Fibroblast of lung (primary cell): ENCODE data around the gene GCK. TPM values are rescaled to one million over a fixed set of nuclear protein-coding genes. Genes with fewer than 3 reads are reported as not detected.

ENCODE experiments used
- DNase-seq, 2 donors: peaks; one replicate each; pipeline versions ENCODE4 v3.0.0 to v3.0.0-alpha.2; 2010; ENCODE audit warnings: low read depth in 2 of 2
- H2AFZ ChIP-seq: 2 replicates; pipeline ENCODE4 v1.5.1; 2012; ENCODE audit warnings: low read length, control low read depth, inconsistent platforms
- H3K27ac ChIP-seq: 2 replicates; pipeline ENCODE4 v1.5.1; 2011; ENCODE audit warnings: low read length, control low read depth; ENCODE audit not compliant: insufficient read depth
- H3K27me3 ChIP-seq: 2 replicates; pipeline ENCODE4 v1.5.1; 2011; ENCODE audit warnings: mild to moderate bottlenecking, low read length; ENCODE audit not compliant: control insufficient read depth, insufficient read depth
- H3K36me3 ChIP-seq: 2 replicates; pipeline ENCODE4 v1.5.1; 2011; ENCODE audit warnings: low read length; ENCODE audit not compliant: control insufficient read depth, insufficient read depth
- H3K4me1 ChIP-seq: 2 replicates; pipeline ENCODE4 v1.5.1; 2011; ENCODE audit warnings: low read length; ENCODE audit not compliant: control insufficient read depth, insufficient read depth; ENCODE audit errors: extremely low read depth
- H3K4me2 ChIP-seq: 2 replicates; pipeline ENCODE4 v1.5.1; 2011; ENCODE audit warnings: low read length, control low read depth; ENCODE audit not compliant: insufficient read depth; ENCODE audit errors: extremely low read depth
- H3K4me3 ChIP-seq, 4 experiments: fragments of 200-600 bp in 1 of 4; sonication (generic) in 1 of 4; replicated peaks in 1 of 4; 2 replicates each; pipeline ENCODE4 v1.5.1; 2011 to 2016; ENCODE audit warnings: low read length in 4 of 4, low read depth in 3 of 4, mild to moderate bottlenecking in 3 of 4, control low read depth in 2 of 4, inconsistent platforms in 1 of 4, mixed read lengths in 1 of 4; ENCODE audit not compliant: insufficient read depth in 1 of 4; ENCODE audit errors: control extremely low read depth in 1 of 4
- H3K79me2 ChIP-seq: 2 replicates; pipeline ENCODE4 v1.5.1; 2012; ENCODE audit warnings: mild to moderate bottlenecking, low read length, inconsistent platforms; ENCODE audit not compliant: control insufficient read depth, insufficient read depth
- H3K9ac ChIP-seq: 2 replicates; pipeline ENCODE4 v1.5.1; 2011; ENCODE audit warnings: mild to moderate bottlenecking, low read length, control low read depth; ENCODE audit not compliant: insufficient read depth
- H3K9me3 ChIP-seq: 2 replicates; pipeline ENCODE4 v1.5.1; 2012; ENCODE audit warnings: low read depth, low read length; ENCODE audit not compliant: control insufficient read depth, insufficient read depth
- H4K20me1 ChIP-seq: 2 replicates; pipeline ENCODE4 v1.5.1; 2011; ENCODE audit warnings: low read length; ENCODE audit not compliant: control insufficient read depth, insufficient read depth; ENCODE audit errors: extremely low read depth
- EZH2 ChIP-seq: IDR thresholded peaks from 2 replicates; pipeline ENCODE4 v1.5.1; 2012; ENCODE audit warnings: low read length, control low read depth, mild to moderate bottlenecking; ENCODE audit errors: missing control alignments
- polyA plus RNA-seq, 2 donors: library from polyadenylated mRNA; depleted of rRNA in 1 of 2; stranded (reverse) in 1 of 2; unstranded in 1 of 2; fragments of >200 nt; gene quantifications; 2 replicates each; pipeline ENCODE4 v1.2.1, GENCODE V29; 2011 to 2012; ENCODE audit warnings: missing spikeins in 1 of 2
- total RNA-seq: library from RNA; depleted of rRNA; stranded (reverse); fragments of >200 nt; gene quantifications from 2 replicates; pipeline ENCODE4 v1.2.1, GENCODE V29; 2014
- TF ChIP-seq, protein P1 (sequence below), 2 donors: IDR thresholded peaks in 1 of 2; conservative IDR thresholded peaks in 1 of 2; 1 replicate in 1 of 2; 2 replicates in 1 of 2; pipeline ENCODE4 v1.5.1; 2011 to 2012; ENCODE audit warnings: low read length in 2 of 2, control low read depth in 1 of 2, inconsistent platforms in 1 of 2, low read depth in 1 of 2, mild to moderate bottlenecking in 1 of 2

The GCK gene
- total and polyA plus RNA-seq, 2 donors (not counting 1 experiment from before 2014, with no cell fraction given) = 0.14 to 1.7 TPM

DNA sequence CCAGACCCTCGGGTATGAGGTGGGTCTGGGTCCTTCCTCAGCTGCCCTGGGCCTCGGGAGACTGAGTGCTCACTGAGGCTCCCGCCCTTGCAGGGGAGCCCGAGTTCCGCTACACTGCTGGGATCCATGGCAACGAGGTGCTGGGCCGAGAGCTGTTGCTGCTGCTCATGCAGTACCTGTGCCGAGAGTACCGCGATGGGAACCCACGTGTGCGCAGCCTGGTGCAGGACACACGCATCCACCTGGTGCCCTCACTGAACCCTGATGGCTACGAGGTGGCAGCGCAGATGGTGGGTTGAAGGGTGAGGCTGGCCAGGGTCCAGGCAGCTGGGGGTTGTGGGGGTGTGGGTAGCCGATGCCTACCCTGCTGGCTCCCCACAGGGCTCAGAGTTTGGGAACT, 77.5 kb downstream of the GCK start:
- no peaks in the 10 kb centered on the region for H3K4me1 ChIP-seq
- TF ChIP-seq, protein P1, sequence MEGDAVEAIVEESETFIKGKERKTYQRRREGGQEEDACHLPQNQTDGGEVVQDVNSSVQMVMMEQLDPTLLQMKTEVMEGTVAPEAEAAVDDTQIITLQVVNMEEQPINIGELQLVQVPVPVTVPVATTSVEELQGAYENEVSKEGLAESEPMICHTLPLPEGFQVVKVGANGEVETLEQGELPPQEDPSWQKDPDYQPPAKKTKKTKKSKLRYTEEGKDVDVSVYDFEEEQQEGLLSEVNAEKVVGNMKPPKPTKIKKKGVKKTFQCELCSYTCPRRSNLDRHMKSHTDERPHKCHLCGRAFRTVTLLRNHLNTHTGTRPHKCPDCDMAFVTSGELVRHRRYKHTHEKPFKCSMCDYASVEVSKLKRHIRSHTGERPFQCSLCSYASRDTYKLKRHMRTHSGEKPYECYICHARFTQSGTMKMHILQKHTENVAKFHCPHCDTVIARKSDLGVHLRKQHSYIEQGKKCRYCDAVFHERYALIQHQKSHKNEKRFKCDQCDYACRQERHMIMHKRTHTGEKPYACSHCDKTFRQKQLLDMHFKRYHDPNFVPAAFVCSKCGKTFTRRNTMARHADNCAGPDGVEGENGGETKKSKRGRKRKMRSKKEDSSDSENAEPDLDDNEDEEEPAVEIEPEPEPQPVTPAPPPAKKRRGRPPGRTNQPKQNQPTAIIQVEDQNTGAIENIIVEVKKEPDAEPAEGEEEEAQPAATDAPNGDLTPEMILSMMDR (conservative IDR thresholded peaks at IDR 0.05 in 1 of 2, IDR thresholded peaks at IDR 0.05 in 1 of 2; ENCODE audit: low read depth in 1 of 2, low read length in 2 of 2) = no peak
- TF ChIP-seq EZH2 = no peak
- no peaks in the 10 kb centered on the region for H3K27me3 ChIP-seq
- H4K20me1 ChIP-seq = no peaks in the 10 kb centered on the region
- no peaks in the 10 kb centered on the region for H3K9me3 ChIP-seq
- DNase-seq = no peak
- H3K4me3 ChIP-seq = no peak overlapping the region
- H3K9ac ChIP-seq = no peak overlapping the region
- peaks cover 32% of the 10 kb centered on the region for H3K36me3 ChIP-seq
- H3K4me2 ChIP-seq = no peak overlapping the region
- H3K79me2 ChIP-seq = no peaks in the 10 kb centered on the region
- H2AFZ ChIP-seq = no peak overlapping the region
- no peak overlapping the region for H3K27ac ChIP-seq

DNA sequence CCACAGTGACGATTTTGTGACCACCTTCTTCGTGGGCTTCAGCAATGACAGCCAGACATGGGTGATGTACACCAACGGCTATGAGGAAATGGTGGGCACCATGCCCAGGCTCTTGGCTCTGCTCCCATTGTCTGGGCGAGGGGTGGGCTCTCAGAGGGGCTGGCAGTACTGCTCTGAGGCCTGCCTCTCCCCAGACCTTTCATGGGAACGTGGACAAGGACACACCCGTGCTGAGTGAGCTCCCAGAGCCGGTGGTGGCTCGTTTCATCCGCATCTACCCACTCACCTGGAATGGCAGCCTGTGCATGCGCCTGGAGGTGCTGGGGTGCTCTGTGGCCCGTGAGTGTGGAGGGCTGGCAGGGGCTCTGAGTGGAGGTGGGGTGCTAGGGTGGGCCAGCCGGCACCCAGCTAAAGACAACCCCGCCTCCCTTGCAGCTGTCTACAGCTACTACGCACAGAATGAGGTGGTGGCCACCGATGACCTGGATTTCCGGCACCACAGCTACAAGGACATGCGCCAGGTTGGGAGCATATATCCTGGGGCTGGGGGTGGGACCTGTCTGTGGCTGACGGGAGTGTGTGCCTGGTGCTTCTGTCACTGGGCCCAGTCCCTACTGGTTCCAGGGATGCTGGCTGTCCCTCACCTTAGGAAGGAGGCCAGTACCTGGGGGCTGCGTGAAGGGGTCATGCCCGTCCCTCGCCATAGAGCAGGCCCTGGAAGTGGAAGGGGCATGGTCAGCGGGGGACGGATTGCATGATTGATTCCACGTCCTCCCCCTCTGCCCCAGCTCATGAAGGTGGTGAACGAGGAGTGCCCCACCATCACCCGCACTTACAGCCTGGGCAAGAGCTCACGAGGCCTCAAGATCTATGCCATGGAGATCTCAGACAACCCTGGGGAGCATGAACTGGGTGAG, 78.3 kb downstream of the GCK start:
- Histone ChIP-seq H4K20me1 (no peaks in the 10 kb centered on the region), H3K4me1 (peaks cover 3% of the 10 kb centered on the region), H3K79me2 (no peaks in the 10 kb centered on the region), H3K4me2 (no peak overlapping the region), H3K9ac (no peak overlapping the region), H3K27ac (no peak overlapping the region), H2AFZ (no peak overlapping the region), H3K9me3 (no peaks in the 10 kb centered on the region), H3K4me3 (no peak overlapping the region), H3K36me3 (peaks cover 30% of the 10 kb centered on the region), H3K27me3 (no peaks in the 10 kb centered on the region)
- DNase-seq = no peak
- no peak for TF ChIP-seq EZH2
- TF ChIP-seq, protein P1 (conservative IDR thresholded peaks at IDR 0.05 in 1 of 2, IDR thresholded peaks at IDR 0.05 in 1 of 2; ENCODE audit: low read depth in 1 of 2, low read length in 2 of 2) = no peak

DNA sequence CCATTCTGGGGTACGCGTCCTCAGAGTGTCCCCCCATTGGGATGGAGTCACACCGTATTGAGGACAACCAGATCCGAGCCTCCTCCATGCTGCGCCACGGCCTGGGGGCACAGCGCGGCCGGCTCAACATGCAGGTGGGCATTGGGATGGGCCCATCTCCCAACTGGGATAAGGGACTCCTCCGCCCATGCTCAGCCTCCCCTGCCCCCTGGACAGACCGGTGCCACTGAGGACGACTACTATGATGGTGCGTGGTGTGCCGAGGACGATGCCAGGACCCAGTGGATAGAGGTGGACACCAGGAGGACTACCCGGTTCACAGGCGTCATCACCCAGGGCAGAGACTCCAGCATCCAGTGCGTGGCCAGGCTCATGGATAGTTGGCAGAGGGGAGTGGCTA, 79.2 kb downstream of the GCK start:
- Histone ChIP-seq H3K4me3 (no peak overlapping the region), H3K9ac (no peak overlapping the region), H3K79me2 (no peaks in the 10 kb centered on the region), H3K27ac (no peak overlapping the region), H3K9me3 (no peaks in the 10 kb centered on the region), H3K27me3 (no peaks in the 10 kb centered on the region), H3K4me2 (no peak overlapping the region), H3K36me3 (peaks cover 30% of the 10 kb centered on the region), H2AFZ (no peak overlapping the region), H3K4me1 (peaks cover 11% of the 10 kb centered on the region), H4K20me1 (no peaks in the 10 kb centered on the region)
- TF ChIP-seq, protein P1 (conservative IDR thresholded peaks at IDR 0.05 in 1 of 2, IDR thresholded peaks at IDR 0.05 in 1 of 2; ENCODE audit: low read depth in 1 of 2, low read length in 2 of 2) = no peak
- TF ChIP-seq EZH2 = no peak
- DNase-seq = no peak
